BE2C (cell line): Measurements from ENCODE around the gene KIAA0825.

Source experiments
- DNase-seq: peaks from one replicate; pipeline ENCODE4 v3.0.0-alpha.2; 2020
- H3K27me3 ChIP-seq: fragments of 250-450 bp; sonication (Bioruptor Pico); 2 replicates; pipeline ENCODE4 v1.5.1; 2020; ENCODE audit warnings: mild to moderate bottlenecking
- H3K36me3 ChIP-seq: fragments of 250-450 bp; sonication (Bioruptor Pico); 2 replicates; pipeline ENCODE4 v1.5.1; 2020; ENCODE audit warnings: mild to moderate bottlenecking
- H3K4me1 ChIP-seq: fragments of 250-450 bp; sonication (Bioruptor Pico); 2 replicates; pipeline ENCODE4 v1.5.1; 2020
- H3K4me3 ChIP-seq: 2 replicates; pipeline ENCODE4 v1.5.1; 2011; ENCODE audit warnings: low read depth, low read length
- H3K9me3 ChIP-seq: fragments of 250-450 bp; sonication (Bioruptor Pico); 2 replicates; pipeline ENCODE4 v1.5.1; 2020
- TF ChIP-seq, protein P1 (sequence below): IDR thresholded peaks from 2 replicates; pipeline ENCODE4 v1.5.1; 2012; ENCODE audit warnings: mild to moderate bottlenecking, low read depth, low read length

Gene KIAA0825

DNA sequence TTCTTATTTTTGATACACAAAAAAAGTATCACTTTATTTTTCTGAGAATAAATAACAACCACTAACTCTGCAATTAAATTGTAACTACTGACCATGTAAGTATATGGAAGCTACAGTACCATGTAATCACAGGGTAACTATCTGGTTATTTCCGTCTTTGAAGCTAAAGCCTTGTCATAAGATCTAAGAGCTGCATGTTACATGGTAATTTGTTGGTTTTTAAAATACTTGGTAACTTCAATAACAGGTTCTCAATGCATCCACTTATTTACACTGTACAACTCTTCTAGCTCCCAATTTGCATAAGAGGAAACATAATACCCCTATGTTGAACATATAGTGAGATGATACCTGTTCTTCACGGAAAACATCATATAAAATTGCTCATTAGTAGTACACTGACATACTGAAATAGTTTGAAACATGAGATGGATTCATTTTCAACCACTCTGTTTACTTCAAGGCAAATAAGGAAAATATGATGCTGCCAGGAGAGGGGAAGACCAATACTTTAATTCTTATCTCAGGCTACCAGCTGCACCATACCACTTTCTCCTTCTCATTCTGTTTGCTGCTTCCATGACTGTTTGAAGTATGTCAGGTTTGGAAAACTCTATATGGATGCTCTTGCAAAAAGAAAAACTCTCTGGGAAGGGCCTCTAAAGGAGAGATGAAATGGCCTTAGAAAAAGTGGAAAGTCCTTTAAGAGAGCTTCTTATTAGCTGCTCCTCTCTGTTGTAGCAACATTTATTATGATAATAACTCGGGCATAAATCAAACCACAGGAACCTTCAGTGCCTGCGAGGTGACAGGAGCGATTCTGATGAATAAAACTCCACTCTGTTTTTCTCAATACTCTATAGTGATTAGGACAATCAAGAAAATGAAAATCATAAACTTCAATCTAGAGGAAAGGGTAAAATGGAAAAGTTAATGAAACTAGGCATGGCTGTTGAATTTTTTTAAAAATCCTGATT is 150.2 kb downstream of the KIAA0825 start:
- no peak overlapping the region for H3K4me3 ChIP-seq
- no peaks in the 10 kb centered on the region for H3K36me3 ChIP-seq
- peaks cover 31% of the 10 kb centered on the region for H3K4me1 ChIP-seq
- H3K27me3 ChIP-seq = no peaks in the 10 kb centered on the region
- no peak for DNase-seq
- no peaks in the 10 kb centered on the region for H3K9me3 ChIP-seq
- TF ChIP-seq, protein P1, sequence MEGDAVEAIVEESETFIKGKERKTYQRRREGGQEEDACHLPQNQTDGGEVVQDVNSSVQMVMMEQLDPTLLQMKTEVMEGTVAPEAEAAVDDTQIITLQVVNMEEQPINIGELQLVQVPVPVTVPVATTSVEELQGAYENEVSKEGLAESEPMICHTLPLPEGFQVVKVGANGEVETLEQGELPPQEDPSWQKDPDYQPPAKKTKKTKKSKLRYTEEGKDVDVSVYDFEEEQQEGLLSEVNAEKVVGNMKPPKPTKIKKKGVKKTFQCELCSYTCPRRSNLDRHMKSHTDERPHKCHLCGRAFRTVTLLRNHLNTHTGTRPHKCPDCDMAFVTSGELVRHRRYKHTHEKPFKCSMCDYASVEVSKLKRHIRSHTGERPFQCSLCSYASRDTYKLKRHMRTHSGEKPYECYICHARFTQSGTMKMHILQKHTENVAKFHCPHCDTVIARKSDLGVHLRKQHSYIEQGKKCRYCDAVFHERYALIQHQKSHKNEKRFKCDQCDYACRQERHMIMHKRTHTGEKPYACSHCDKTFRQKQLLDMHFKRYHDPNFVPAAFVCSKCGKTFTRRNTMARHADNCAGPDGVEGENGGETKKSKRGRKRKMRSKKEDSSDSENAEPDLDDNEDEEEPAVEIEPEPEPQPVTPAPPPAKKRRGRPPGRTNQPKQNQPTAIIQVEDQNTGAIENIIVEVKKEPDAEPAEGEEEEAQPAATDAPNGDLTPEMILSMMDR = no peak

DNA sequence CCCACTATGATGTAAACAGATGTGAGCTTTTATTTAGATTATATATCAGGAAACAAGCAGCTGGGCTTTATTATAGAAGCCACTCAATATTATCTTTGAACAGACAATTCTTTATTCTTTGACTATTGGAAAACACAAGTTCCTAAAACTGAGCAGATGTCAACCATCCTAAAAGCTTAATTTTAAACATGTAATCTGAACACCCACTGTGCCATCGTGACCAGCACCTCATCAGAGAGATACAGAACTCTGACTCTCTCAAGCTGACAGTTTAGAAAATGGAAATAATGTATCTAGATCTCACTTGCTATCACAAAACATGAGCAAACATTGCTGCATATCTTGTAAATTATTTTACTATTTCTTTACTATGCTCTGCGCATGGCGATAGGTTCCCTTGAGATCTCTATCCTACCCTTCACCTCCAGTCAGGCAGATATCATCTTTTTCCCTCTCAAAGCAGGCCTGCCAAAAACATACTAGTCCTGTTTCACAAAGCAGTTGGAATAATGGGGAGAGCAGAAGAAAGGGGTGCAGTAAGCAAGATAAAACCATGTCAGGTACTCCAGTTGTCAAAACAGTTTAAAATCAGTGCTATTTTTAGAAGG is 151.0 kb downstream of the KIAA0825 start:
- no peak for DNase-seq
- peaks cover 31% of the 10 kb centered on the region for H3K4me1 ChIP-seq
- TF ChIP-seq, protein P1 = no peak

DNA sequence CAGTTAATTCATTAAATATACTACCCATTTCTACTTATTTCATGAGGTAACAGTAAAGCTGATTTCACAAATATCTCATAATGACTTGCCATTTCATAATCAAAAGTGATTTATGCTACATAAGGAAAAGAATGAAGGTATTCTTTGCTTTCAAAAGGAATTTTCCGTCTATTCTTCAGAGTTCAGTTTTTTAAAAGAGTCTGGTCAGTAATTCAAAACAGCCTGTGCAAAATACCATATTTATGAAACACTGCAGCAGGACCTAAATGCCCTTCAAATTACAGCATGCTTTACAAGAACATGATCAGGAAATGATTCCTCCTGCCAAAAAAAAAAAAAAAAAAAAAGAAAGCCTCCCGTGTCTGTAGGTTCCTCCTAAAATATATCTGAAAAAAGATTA is 154.7 kb downstream of the KIAA0825 start:
- H3K4me3 ChIP-seq = no peak overlapping the region
- no peak for DNase-seq

More for the DNA sequence above, 151.0 kb downstream of the KIAA0825 start:
- no peaks in the 10 kb centered on the region for H3K36me3 ChIP-seq
- H3K9me3 ChIP-seq = no peaks in the 10 kb centered on the region
- H3K4me3 ChIP-seq = no peak overlapping the region
- no peaks in the 10 kb centered on the region for H3K27me3 ChIP-seq

DNA sequence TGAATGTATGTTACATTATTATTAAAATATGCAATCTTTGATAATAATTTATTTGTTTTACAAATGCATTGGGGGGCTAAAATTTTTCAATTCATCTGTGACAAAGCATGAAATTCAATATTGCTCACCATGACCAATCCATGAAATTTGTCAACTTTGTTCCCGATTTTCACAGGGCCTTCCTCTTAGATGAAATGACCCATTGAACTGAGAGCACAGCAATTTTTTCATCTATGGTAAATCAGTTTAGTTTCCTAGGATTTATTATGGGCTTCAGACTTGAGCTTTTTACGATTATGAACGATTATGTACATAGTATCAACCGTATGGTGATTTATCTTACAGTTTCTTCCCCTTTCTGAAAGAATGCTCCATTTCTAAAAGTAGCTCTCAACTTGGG is 157.3 kb downstream of the KIAA0825 start:
- Histone ChIP-seq H3K9me3 (no peaks in the 10 kb centered on the region), H3K27me3 (no peaks in the 10 kb centered on the region), H3K4me3 (no peak overlapping the region), H3K4me1 (no peaks in the 10 kb centered on the region), H3K36me3 (no peaks in the 10 kb centered on the region)
- DNase-seq = no peak
- TF ChIP-seq, protein P1 = no peak

More for the DNA sequence above, 154.7 kb downstream of the KIAA0825 start:
- TF ChIP-seq, protein P1 = no peak
- Histone ChIP-seq H3K9me3 (no peaks in the 10 kb centered on the region), H3K36me3 (no peaks in the 10 kb centered on the region), H3K27me3 (no peaks in the 10 kb centered on the region), H3K4me1 (peaks cover 16% of the 10 kb centered on the region)

DNA sequence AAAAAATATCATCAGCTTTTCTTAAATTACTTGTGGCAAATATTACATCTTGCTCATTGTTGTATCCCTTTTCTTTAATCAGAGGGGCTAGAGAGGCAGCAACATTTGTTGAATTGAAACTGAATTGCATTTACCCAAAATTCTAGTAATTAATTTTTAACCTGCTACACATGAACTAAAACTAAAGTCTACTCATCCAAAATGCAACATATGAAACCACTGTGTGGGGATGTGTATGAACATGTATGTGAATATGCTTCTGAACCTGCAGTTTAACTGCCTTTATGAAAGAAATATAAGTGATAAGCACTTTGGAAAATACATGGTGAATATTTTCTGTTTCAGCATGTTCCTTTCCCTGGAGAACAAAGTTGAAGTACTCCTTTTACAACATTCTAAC is 158.5 kb downstream of the KIAA0825 start:
- no peak for DNase-seq
- H3K27me3 ChIP-seq = no peaks in the 10 kb centered on the region
- H3K36me3 ChIP-seq = no peaks in the 10 kb centered on the region
- H3K4me3 ChIP-seq = no peak overlapping the region
- H3K4me1 ChIP-seq = no peaks in the 10 kb centered on the region
- TF ChIP-seq, protein P1 = no peak
- H3K9me3 ChIP-seq = no peaks in the 10 kb centered on the region

DNA sequence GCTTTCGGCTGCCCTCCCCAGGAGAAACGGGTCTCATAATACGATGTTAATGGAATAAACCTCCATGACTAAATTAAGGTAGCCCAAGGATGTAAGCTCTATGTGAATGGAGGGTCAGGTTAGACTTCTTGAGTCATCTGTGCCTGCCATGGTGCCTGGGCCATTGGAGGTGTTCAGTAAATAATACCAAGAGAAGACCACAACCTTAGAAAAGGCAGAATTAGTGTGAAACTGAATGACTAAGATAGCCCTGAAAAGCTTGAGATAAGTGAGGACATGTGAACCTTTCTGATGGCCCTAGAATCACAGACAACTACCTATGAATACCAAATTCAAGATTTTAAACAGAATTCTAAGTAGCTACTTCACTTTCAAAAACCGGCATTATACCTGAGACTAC is 160.6 kb downstream of the KIAA0825 start:
- no peaks in the 10 kb centered on the region for H3K27me3 ChIP-seq
- DNase-seq = no peak

More for the DNA sequence above, 160.6 kb downstream of the KIAA0825 start:
- TF ChIP-seq, protein P1 = no peak
- Histone ChIP-seq H3K4me1 (no peaks in the 10 kb centered on the region), H3K4me3 (no peak overlapping the region), H3K36me3 (no peaks in the 10 kb centered on the region), H3K9me3 (no peaks in the 10 kb centered on the region)
